ENCODE results near the gene ZNF543. TPM values are rescaled to one million over a fixed set of nuclear protein-coding genes. Genes with fewer than 3 reads are reported as not detected.

ZNF543 gene
- total and polyA plus RNA-seq, 2 of the 8 experiments (the other 6 are each of a cell fraction or from before 2014, with no cell fraction given) = 1.8 to 9.0 TPM

DNA sequence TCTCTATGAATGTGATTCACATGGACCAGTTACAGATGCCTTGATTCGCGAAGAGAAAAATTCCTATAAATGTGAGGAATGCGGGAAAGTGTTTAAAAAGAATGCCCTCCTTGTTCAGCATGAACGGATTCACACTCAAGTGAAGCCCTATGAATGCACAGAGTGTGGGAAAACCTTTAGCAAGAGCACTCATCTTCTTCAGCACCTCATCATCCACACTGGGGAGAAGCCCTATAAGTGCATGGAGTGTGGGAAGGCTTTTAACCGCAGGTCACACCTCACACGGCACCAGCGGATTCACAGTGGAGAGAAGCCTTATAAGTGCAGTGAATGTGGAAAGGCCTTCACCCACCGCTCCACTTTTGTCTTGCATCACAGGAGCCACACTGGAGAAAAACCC lies 7.7 kb downstream of the ZNF543 start:
- no peak overlapping the region for H2BK5ac ChIP-seq (ENCODE audit: low read depth, low read length)
- no peak overlapping the region for H4K5ac ChIP-seq (ENCODE audit: insufficient read length, low read depth, low read length)
- H2BK20ac ChIP-seq (ENCODE audit: low read length) = no peak overlapping the region
- no peak overlapping the region for H3K56ac ChIP-seq (replicated peaks; ENCODE audit: insufficient read length, low read depth, low read length)
- POLR2A ChIA-PET (ENCODE audit: partially characterized antibody) = no interaction called here
- H2BK12ac ChIP-seq (ENCODE audit: low read depth, low read length) = no peak overlapping the region
- CTCF ChIA-PET (ENCODE audit: partially characterized antibody) = no interaction called here
- H3K4ac ChIP-seq (replicated peaks; ENCODE audit: insufficient read length, low read depth, low read length) = no peak overlapping the region
- H2BK15ac ChIP-seq (ENCODE audit: low read length) = no peak overlapping the region
- no peaks in the 10 kb centered on the region for H3K79me1 ChIP-seq (ENCODE audit: low read depth, low read length)
- TF ChIP-seq CTBP2 (IDR thresholded peaks at IDR 0.05; ENCODE audit: borderline replicate concordance, insufficient read depth, insufficient read length, low read length) (no peak), TAF1 (IDR thresholded peaks at IDR 0.05; ENCODE audit: low read depth, low read length) (no peak), EP300 (IDR thresholded peaks at IDR 0.05; ENCODE audit: borderline replicate concordance in 1 of 2, low read depth in 2 of 2, low read length in 2 of 2) (no peak), SIRT6 (IDR thresholded peaks at IDR 0.05; ENCODE audit: low read length) (no peak), KDM4A (IDR thresholded peaks at IDR 0.05; ENCODE audit: low read depth, low read length, severe bottlenecking) (no peak), JUND (IDR thresholded peaks at IDR 0.05; ENCODE audit: low read length) (no peak), TAF7 (optimal IDR thresholded peaks at IDR 0.05; ENCODE audit: borderline replicate concordance, low read depth, low read length) (no peak), CEBPB (IDR thresholded peaks at IDR 0.05; ENCODE audit: low read depth, low read length) (no peak), BCL11A (IDR thresholded peaks at IDR 0.05; ENCODE audit: low read depth in 2 of 2, low read length in 2 of 2) (no peak), RBBP5 (IDR thresholded peaks at IDR 0.05; ENCODE audit: borderline replicate concordance, low read depth, low read length) (no peak), ASH2L (IDR thresholded peaks at IDR 0.05; ENCODE audit: low read length) (no peak), POLR2AphosphoS5 (IDR thresholded peaks at IDR 0.05; ENCODE audit: low read depth, low read length) (no peak), SP2 (IDR thresholded peaks at IDR 0.05; ENCODE audit: low read length) (no peak), RFX5 (IDR thresholded peaks at IDR 0.05; ENCODE audit: borderline replicate concordance, low read depth, low read length) (no peak), SRF (IDR thresholded peaks at IDR 0.05; ENCODE audit: low read depth, low read length) (no peak)
- TF ChIP-seq, protein P1, sequence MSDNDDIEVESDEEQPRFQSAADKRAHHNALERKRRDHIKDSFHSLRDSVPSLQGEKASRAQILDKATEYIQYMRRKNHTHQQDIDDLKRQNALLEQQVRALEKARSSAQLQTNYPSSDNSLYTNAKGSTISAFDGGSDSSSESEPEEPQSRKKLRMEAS (IDR thresholded peaks at IDR 0.05) = no peak
- no peak overlapping the region for H2BK120ac ChIP-seq (replicated peaks; ENCODE audit: low read depth, low read length)
- H3K9ac ChIP-seq (replicated peaks in 1 of 4; ENCODE audit: extremely low read depth in 1 of 4, low read depth in 3 of 4, low read length in 3 of 4) = no peak overlapping the region
- no peaks in the 10 kb centered on the region for H3K27me3 ChIP-seq (replicated peaks in 1 of 4; ENCODE audit: control insufficient read depth in 3 of 4, extremely low read depth in 1 of 4, insufficient read depth in 3 of 4, low read length in 3 of 4)
- H3K4me3 ChIP-seq (ENCODE audit: extremely low read depth in 1 of 4, insufficient read depth in 2 of 4, low read depth in 3 of 4, low read length in 4 of 4) = no peak overlapping the region
- FAIRE-seq = no peak
- H3K36me3 ChIP-seq (ENCODE audit: control insufficient read depth in 2 of 4, insufficient read depth in 4 of 4, low read length in 3 of 4) = peaks cover 19 to 53% (median 35%) of the 10 kb centered on the region in 4 experiments; a peak in 7 of 8 replicates
- no peaks in the 10 kb centered on the region for H3K9me3 ChIP-seq (ENCODE audit: insufficient read depth in 2 of 2, low read depth in 1 of 2, low read length in 1 of 2)
- H3K14ac ChIP-seq (ENCODE audit: insufficient read length) = no peak overlapping the region
- no peak overlapping the region for H2AK5ac ChIP-seq (ENCODE audit: low read depth, low read length)
- H3K18ac ChIP-seq (ENCODE audit: extremely low read depth, low read length) = no peak overlapping the region
- no peak overlapping the region for H2AFZ ChIP-seq (ENCODE audit: low read length)
- no peak overlapping the region for H3K23ac ChIP-seq (ENCODE audit: insufficient read length)
- H3K4me2 ChIP-seq (ENCODE audit: insufficient read depth in 1 of 2, low read depth in 2 of 2, low read length in 2 of 2) = no peak overlapping the region
- no peak overlapping the region for H4K8ac ChIP-seq (ENCODE audit: extremely low read depth, insufficient read depth, low read length)
- no peak overlapping the region for H3K27ac ChIP-seq (ENCODE audit: low read depth, low read length)
- DNase-seq (ENCODE audit: low read depth in 1 of 2, low spot score in 2 of 2) = no peak
- H4K20me1 ChIP-seq (replicated peaks in 1 of 2; ENCODE audit: control insufficient read depth in 1 of 2, insufficient read depth in 2 of 2, low read length in 2 of 2) = peaks cover 0 to 10% of the 10 kb centered on the region in 2 experiments
- H3K79me2 ChIP-seq (ENCODE audit: control insufficient read depth in 1 of 2, insufficient read depth in 2 of 2, low read length in 2 of 2) = peaks cover 0 to 5% of the 10 kb centered on the region in 2 experiments; a peak in 1 of 4 replicates
- WGBS, 2 experiments (ENCODE audit: extremely low coverage in 1 of 2, insufficient coverage in 1 of 2, insufficient read length in 1 of 2, insufficient replicate concordance in 2 of 2, low coverage in 1 of 2, low lambda C conversion rate in 2 of 2, missing lambda C conversion rate in 1 of 2) = 90% methylated on average over 8 of the region's 8 CpGs; no CpG with 5 or more reads in 1 of the 2 experiments
- no peak overlapping the region for H4K91ac ChIP-seq (replicated peaks; ENCODE audit: insufficient read length, low read length)
- H3K4me1 ChIP-seq (replicated peaks in 1 of 4; ENCODE audit: control insufficient read depth in 3 of 4, insufficient read depth in 4 of 4, low read length in 3 of 4) = no peaks in the 10 kb centered on the region
- H3K23me2 ChIP-seq (ENCODE audit: low read depth, low read length) = no peaks in the 10 kb centered on the region

Measured in H1 (cell line).